CD4-positive, alpha-beta T cell treated with Interleukin-2 at 100 ng/mL for 4 hours (primary cell): ENCODE data around the gene UNC13B.
"Not testable (repeated sequence)": the region's sequence is repeated elsewhere in the genome, so short reads cannot be mapped to it uniquely, and the experiment has no call there.

Experiments
- DNase-seq: peaks from one replicate; pipeline ENCODE4 v3.0.0-alpha.2; 2020; ENCODE audit warnings: low spot score

Gene UNC13B

GRCh38 chr9:35226651-35227050 is 64.8 kb downstream of the UNC13B start:
- DNase-seq = no peak

GRCh38 chr9:35227284-35227683 is 65.5 kb downstream of the UNC13B start:
- DNase-seq = no peak

- DNase-seq = no peak
These were observed 67.4 kb downstream of the UNC13B start for GRCh38 chr9:35229066-35229778.

- no peak for DNase-seq
These were observed 68.0 kb downstream of the UNC13B start for GRCh38 chr9:35229779-35230143.

GRCh38 chr9:35232867-35233544 is 71.2 kb downstream of the UNC13B start:
- no peak for DNase-seq

GRCh38 chr9:35236692-35237091 is 74.9 kb downstream of the UNC13B start:
- no peak for DNase-seq

- DNase-seq = no peak
These were observed 75.5 kb downstream of the UNC13B start for GRCh38 chr9:35237311-35237710.

- DNase-seq = not testable (repeated sequence)
These were observed 84.1 kb downstream of the UNC13B start for GRCh38 chr9:35245945-35246344.

GRCh38 chr9:35253075-35253474 is 91.3 kb downstream of the UNC13B start:
- no peak for DNase-seq

- DNase-seq = no peak
These were observed 92.4 kb downstream of the UNC13B start for GRCh38 chr9:35254237-35254636.

GRCh38 chr9:35254984-35255857 is 93.4 kb downstream of the UNC13B start:
- no peak for DNase-seq

GRCh38 chr9:35257986-35258659 is 96.3 kb downstream of the UNC13B start:
- no peak for DNase-seq

GRCh38 chr9:35258660-35259474 is 97.1 kb downstream of the UNC13B start:
- DNase-seq = peak; percentile 46

- no peak for DNase-seq
These were observed 98.4 kb downstream of the UNC13B start for GRCh38 chr9:35260186-35260585.

GRCh38 chr9:35262064-35262463 is 100.3 kb downstream of the UNC13B start:
- DNase-seq = no peak

GRCh38 chr9:35267710-35268109 is 105.9 kb downstream of the UNC13B start:
- DNase-seq = no peak

GRCh38 chr9:35269919-35270318 is 108.1 kb downstream of the UNC13B start:
- DNase-seq = no peak

- DNase-seq = no peak
These were observed 109.8 kb downstream of the UNC13B start for GRCh38 chr9:35271637-35272036.

GRCh38 chr9:35272989-35273388 is 111.2 kb downstream of the UNC13B start:
- DNase-seq = no peak

GRCh38 chr9:35273591-35273990 is 111.8 kb downstream of the UNC13B start:
- DNase-seq = no peak

GRCh38 chr9:35274993-35275392 is 113.2 kb downstream of the UNC13B start:
- DNase-seq = no peak

GRCh38 chr9:35277171-35277520 is 115.3 kb downstream of the UNC13B start:
- DNase-seq = no peak
